NCI-H2171 (cell line): ENCODE results near the gene ATL3.
"Not testable (repeated sequence)": the region's sequence is repeated elsewhere in the genome, so short reads cannot be mapped to it uniquely, and the experiment has no call there.

ENCODE experiments used
- DNase-seq: peaks from one replicate; lab custom pipeline; 2025; lab: John Stamatoyannopoulos, UW

ATL3 gene

GRCh38 chr11:63589000-63589399, 82.2 kb downstream of the ATL3 start:
- DNase-seq = no peak

GRCh38 chr11:63586451-63587166, 84.6 kb downstream of the ATL3 start:
- no peak for DNase-seq

GRCh38 chr11:63583357-63583677, 87.9 kb downstream of the ATL3 start:
- no peak for DNase-seq

- DNase-seq = not testable (repeated sequence)
Measured at GRCh38 chr11:63581224-63581623, 90.0 kb downstream of the ATL3 start.

- not testable (repeated sequence) for DNase-seq
Measured at GRCh38 chr11:63578882-63579281, 92.3 kb downstream of the ATL3 start.

- no peak for DNase-seq
Measured at GRCh38 chr11:63574856-63575602, 96.1 kb downstream of the ATL3 start.
